GM23338 (cell line): ENCODE results near the gene ERC1. TPM values are rescaled to one million over a fixed set of nuclear protein-coding genes. Genes with fewer than 3 reads are reported as not detected.
"Not testable (repeated sequence)": the region's sequence is repeated elsewhere in the genome, so short reads cannot be mapped to it uniquely, and the experiment has no call there.

Source experiments
- ATAC-seq: fragments of 200-7000 bp; cut with Tn5 transposase; 3 replicates; pipeline ENCODE4 v1.9.1; 2020
- DNase-seq: peaks from one replicate; pipeline ENCODE4 v3.0.0-alpha.2; 2015; ENCODE audit warnings: low spot score
- H2AFZ ChIP-seq: fragments of 200-600 bp; sonication (generic); 2 replicates; pipeline ENCODE4 v1.8.0; 2016; ENCODE audit warnings: antibody characterized with exemption, mild to moderate bottlenecking, moderate library complexity
- H3F3A ChIP-seq: fragments of 200-600 bp; sonication (generic); replicated peaks from 2 replicates; pipeline ENCODE4 v1.8.0; 2017; ENCODE audit warnings: antibody characterized with exemption, mixed run types, low read depth
- H3K27ac ChIP-seq: fragments of 200-600 bp; sonication (generic); 2 replicates; pipeline ENCODE4 v1.6.1; 2016; ENCODE audit warnings: low read depth
- H3K27me3 ChIP-seq: fragments of 200-600 bp; sonication (generic); 2 replicates; pipeline ENCODE4 v1.8.0; 2016; ENCODE audit warnings: mild to moderate bottlenecking, mixed run types, moderate library complexity; ENCODE audit not compliant: insufficient read depth
- H3K36me3 ChIP-seq: fragments of 200-600 bp; sonication (generic); 2 replicates; pipeline ENCODE4 v1.8.0; 2016; ENCODE audit warnings: mild to moderate bottlenecking; ENCODE audit not compliant: insufficient read depth
- H3K4me1 ChIP-seq: fragments of 200-600 bp; sonication (generic); 2 replicates; pipeline ENCODE4 v1.8.0; 2016; ENCODE audit warnings: mild to moderate bottlenecking, moderate library complexity; ENCODE audit not compliant: insufficient read depth
- H3K4me2 ChIP-seq: fragments of 200-600 bp; sonication (generic); 2 replicates; pipeline ENCODE4 v1.7.1; 2017; ENCODE audit warnings: mixed run types
- H3K4me3 ChIP-seq: fragments of 200-600 bp; sonication (generic); 2 replicates; pipeline ENCODE4 v1.6.1; 2016; ENCODE audit warnings: mixed run types
- H3K79me2 ChIP-seq: fragments of 200-600 bp; sonication (generic); replicated peaks from 2 replicates; pipeline ENCODE4 v1.8.0; 2017; ENCODE audit warnings: mild to moderate bottlenecking; ENCODE audit not compliant: insufficient read depth
- H3K9me2 ChIP-seq: fragments of 200-600 bp; sonication (generic); 2 replicates; pipeline ENCODE4 v1.8.0; 2017; ENCODE audit not compliant: insufficient read depth
- H4K20me1 ChIP-seq: fragments of 200-600 bp; sonication (generic); replicated peaks from 2 replicates; pipeline ENCODE4 v1.8.0; 2017; ENCODE audit warnings: mild to moderate bottlenecking; ENCODE audit not compliant: insufficient read depth
- H3K27ac Mint-ChIP-seq: 2 replicates; pipeline ENCODE4 v1.8.0; 2020; ENCODE audit warnings: inconsistent platforms, mild to moderate bottlenecking, moderate library complexity, mixed read lengths
- H3K27me3 Mint-ChIP-seq: 3 replicates; pipeline ENCODE4 v1.8.0; 2022; ENCODE audit warnings: low read depth, mild to moderate bottlenecking, moderate library complexity, mixed read lengths, inconsistent platforms; ENCODE audit not compliant: insufficient read depth, poor library complexity
- H3K36me3 Mint-ChIP-seq: 3 replicates; pipeline ENCODE4 v1.8.0; 2021; ENCODE audit warnings: low read depth, mild to moderate bottlenecking, inconsistent platforms, moderate library complexity, mixed read lengths
- H3K4me1 Mint-ChIP-seq: 3 replicates; pipeline ENCODE4 v1.8.0; 2020; ENCODE audit warnings: mild to moderate bottlenecking, inconsistent platforms, mixed read lengths
- H3K4me3 Mint-ChIP-seq: 3 replicates; pipeline ENCODE4 v1.8.0; 2021; ENCODE audit warnings: moderate library complexity, mild to moderate bottlenecking, inconsistent platforms, mixed read lengths
- H3K9me3 Mint-ChIP-seq: 3 replicates; pipeline ENCODE4 v1.8.0; 2020; ENCODE audit warnings: moderate library complexity, mild to moderate bottlenecking, inconsistent platforms, mixed read lengths
- CTCF ChIP-seq, 2 experiments: fragments of 200-600 bp in 1 of 2; sonication (generic) in 1 of 2; conservative IDR thresholded peaks; 2 replicates each; pipeline versions ENCODE4 v1.5.1 to v1.6.1; 2016 to 2017; ENCODE audit warnings: antibody characterized with exemption in 2 of 2, low read depth in 2 of 2, mild to moderate bottlenecking in 2 of 2, moderate library complexity in 1 of 2
- ETS1 ChIP-seq: IDR thresholded peaks from 2 replicates; pipeline ENCODE4 v1.6.1; 2016; ENCODE audit warnings: antibody characterized with exemption
- EZH2phosphoT487 ChIP-seq: fragments of 200-600 bp; sonication (generic); IDR thresholded peaks from one replicate; pipeline ENCODE4 v1.8.1; 2018; ENCODE audit warnings: antibody characterized with exemption; ENCODE audit not compliant: unreplicated experiment
- JUNB ChIP-seq: IDR thresholded peaks from one replicate; pipeline ENCODE4 v1.6.1; 2016; ENCODE audit warnings: antibody characterized with exemption; ENCODE audit not compliant: unreplicated experiment
- POLR2AphosphoS5 ChIP-seq: IDR thresholded peaks from 2 replicates; pipeline ENCODE4 v1.6.1; 2016; ENCODE audit warnings: antibody characterized with exemption, low read depth
- REST ChIP-seq: IDR thresholded peaks from one replicate; pipeline ENCODE4 v1.6.1; 2018; ENCODE audit warnings: antibody characterized with exemption; ENCODE audit not compliant: unreplicated experiment
- STAT1 ChIP-seq: IDR thresholded peaks from one replicate; pipeline ENCODE4 v1.6.1; 2016; ENCODE audit warnings: antibody characterized with exemption; ENCODE audit not compliant: unreplicated experiment
- ZNF114 ChIP-seq: fragments of 250-450 bp; sonication (Bioruptor Pico); IDR thresholded peaks from 2 replicates; pipeline ENCODE4 v1.5.0; 2020; ENCODE audit warnings: mild to moderate bottlenecking, moderate library complexity
- ZNF331 ChIP-seq: fragments of 250-450 bp; sonication (Bioruptor Pico); IDR thresholded peaks from 2 replicates; pipeline ENCODE4 v1.5.0; 2020; ENCODE audit warnings: low read depth, mild to moderate bottlenecking, moderate library complexity
- ZNF462 ChIP-seq: fragments of 250-450 bp; sonication (Bioruptor Pico); IDR thresholded peaks from 2 replicates; pipeline ENCODE4 v1.5.0; 2020; ENCODE audit warnings: mild to moderate bottlenecking, moderate library complexity
- polyA plus RNA-seq: library from polyadenylated mRNA; unstranded; fragments of >200 nt; fragmentation: Nextera tagmentation; extraction: Ambion mirVana; gene quantifications from 2 replicates; pipeline ENCODE4 v1.2.1, GENCODE V29; 2016
- total RNA-seq: library from RNA; depleted of rRNA; stranded (reverse); fragments of >200 nt; shearing (Covaris generic); gene quantifications from 2 replicates; pipeline ENCODE4 v1.2.3, GENCODE V29; 2014

Gene ERC1
- total and polyA plus RNA-seq, 2 experiments from 2014 or later = 28.1 to 35.3 TPM

GRCh38 chr12:1099158-1099557, 108.1 kb downstream of the ERC1 start:
- Histone ChIP-seq H3K27me3 (no peaks in the 10 kb centered on the region), H3K4me3 (no peak overlapping the region), H3K9me2 (no peaks in the 10 kb centered on the region), H2AFZ (no peak overlapping the region), H3K79me2 (peaks cover 60% of the 10 kb centered on the region), H4K20me1 (peaks cover 9% of the 10 kb centered on the region; the same call in 1 of the 2 replicates), H3K4me1 (peaks cover 22% of the 10 kb centered on the region), H3K4me2 (no peak overlapping the region), H3K27ac (no peak overlapping the region), H3F3A (no peaks in the 10 kb centered on the region), H3K36me3 (no peaks in the 10 kb centered on the region)
- ATAC-seq (no peak), DNase-seq (no peak)
- H3K36me3 Mint-ChIP-seq = no peaks in the 10 kb centered on the region
- H3K9me3 Mint-ChIP-seq = no peaks in the 10 kb centered on the region
- no peak overlapping the region for H3K4me3 Mint-ChIP-seq
- H3K4me1 Mint-ChIP-seq = peaks cover 31% of the 10 kb centered on the region
- H3K27me3 Mint-ChIP-seq = no peaks in the 10 kb centered on the region
- no peak for TF ChIP-seq ZNF462 (CRISPR knock-in tag)
- TF ChIP-seq ZNF331 (CRISPR knock-in tag) = no peak
- TF ChIP-seq STAT1 = no peak
- no peak for TF ChIP-seq ETS1
- no peak for TF ChIP-seq ZNF114 (CRISPR knock-in tag)
- no peak for TF ChIP-seq CTCF (conservative IDR thresholded peaks at IDR 0.05; ENCODE audit: low read depth in 2 of 2)
- TF ChIP-seq EZH2phosphoT487 = no peak
- no peak for TF ChIP-seq POLR2AphosphoS5
- no peak for TF ChIP-seq JUNB
- no peak for TF ChIP-seq REST
- no peak overlapping the region for H3K27ac Mint-ChIP-seq

- not testable (repeated sequence) for H3K9me2 ChIP-seq, H3K4me3 Mint-ChIP-seq, H3K27ac Mint-ChIP-seq, H3K36me3 Mint-ChIP-seq, H3K27me3 Mint-ChIP-seq, ATAC-seq, H3F3A ChIP-seq, H2AFZ ChIP-seq, H4K20me1 ChIP-seq, H3K4me3 ChIP-seq, H3K27me3 ChIP-seq, H3K27ac ChIP-seq, H3K9me3 Mint-ChIP-seq, H3K4me2 ChIP-seq, DNase-seq, H3K36me3 ChIP-seq
- peaks cover 22% of the 10 kb centered on the region for H3K4me1 ChIP-seq
- H3K79me2 ChIP-seq = peaks cover 56% of the 10 kb centered on the region
- peaks cover 31% of the 10 kb centered on the region for H3K4me1 Mint-ChIP-seq
Observed at GRCh38 chr12:1099618-1100017, 108.6 kb downstream of the ERC1 start.
